Muscle of leg (tissue), 11 donors: Measurements from ENCODE around the gene C17orf107. TPM values are rescaled to one million over a fixed set of nuclear protein-coding genes. Genes with fewer than 3 reads are reported as not detected.
"Not testable (repeated sequence)": the region's sequence is repeated elsewhere in the genome, so short reads cannot be mapped to it uniquely, and the experiment has no call there.

ENCODE experiments used
- DNase-seq: peaks from one replicate; pipeline ENCODE4 v3.0.0; 2013
- H3K27ac ChIP-seq: one replicate; pipeline ENCODE4 v1.5.1; 2013; ENCODE audit warnings: mild to moderate bottlenecking, low read length, control low read depth
- H3K27me3 ChIP-seq: one replicate; pipeline ENCODE4 v1.6.1; 2013; ENCODE audit warnings: low read length; ENCODE audit not compliant: control insufficient read depth, insufficient read depth
- H3K36me3 ChIP-seq: one replicate; pipeline ENCODE4 v1.6.1; 2013; ENCODE audit warnings: low read length; ENCODE audit not compliant: control insufficient read depth, insufficient read depth
- H3K4me1 ChIP-seq: one replicate; pipeline ENCODE4 v1.6.1; 2013; ENCODE audit warnings: low read length; ENCODE audit not compliant: control insufficient read depth, insufficient read depth
- H3K4me3 ChIP-seq: one replicate; pipeline ENCODE4 v1.5.1; 2013; ENCODE audit warnings: low read length, control low read depth
- H3K9me3 ChIP-seq: replicated peaks from 2 replicates; pipeline ENCODE4 v1.6.1; 2013; ENCODE audit warnings: low read depth, low read length; ENCODE audit not compliant: control insufficient read depth
- WGBS: methylation state at CpG from one replicate; pipeline ENCODE4 v1.1.5; 2013; ENCODE audit warnings: missing lambda C conversion rate; ENCODE audit not compliant: insufficient coverage; 5-methylcytosine and 5-hydroxymethylcytosine counted together
- polyA plus RNA-seq, 8 donors: library from polyadenylated mRNA; unstranded; fragments of 120-200 nt; gene quantifications; one replicate each; pipeline versions ENCODE4 v1.2.1 to v1.2.3, GENCODE V29; 2013; ENCODE audit warnings: inconsistent platforms in 1 of 8, low replicate concordance in 1 of 8; ENCODE audit not compliant: insufficient read length in 8 of 8, insufficient read depth in 1 of 8
- total RNA-seq: library from RNA; stranded (reverse); fragments of 120-200 nt; gene quantifications from one replicate; pipeline ENCODE4 v1.2.4, GENCODE V29; 2013

The C17orf107 gene
- total and polyA plus RNA-seq, 9 donors = 0.80 to 3.1 (median 1.4) TPM

- WGBS = no CpG with 5 or more reads among the region's 1 CpG
- Histone ChIP-seq H3K4me1 (peaks cover 7% of the 10 kb centered on the region), H3K9me3 (no peaks in the 10 kb centered on the region), H3K27ac (no peak overlapping the region), H3K4me3 (no peak overlapping the region), H3K36me3 (no peaks in the 10 kb centered on the region), H3K27me3 (no peaks in the 10 kb centered on the region)
- peak; percentile 16 for DNase-seq
These were observed 14.7 kb downstream of the C17orf107 start for GRCh38 chr17:4913994-4914393.

GRCh38 chr17:4914551-4914950, 15.2 kb downstream of the C17orf107 start:
- not testable (repeated sequence) for H3K4me1 ChIP-seq, H3K9me3 ChIP-seq, H3K36me3 ChIP-seq, DNase-seq, H3K27ac ChIP-seq, H3K27me3 ChIP-seq, H3K4me3 ChIP-seq
- 100% methylated on average over 2 of the region's 4 CpGs for WGBS

- H3K36me3 ChIP-seq = no peaks in the 10 kb centered on the region
- no peak overlapping the region for H3K27ac ChIP-seq
- DNase-seq = no peak
- no peak overlapping the region for H3K4me3 ChIP-seq
- H3K4me1 ChIP-seq = no peaks in the 10 kb centered on the region
- H3K9me3 ChIP-seq = no peaks in the 10 kb centered on the region
- no peaks in the 10 kb centered on the region for H3K27me3 ChIP-seq
- whole genome bisulfite sequencing = 66% methylated on average over 5 of the region's 8 CpGs
These were observed 20.2 kb downstream of the C17orf107 start for GRCh38 chr17:4919511-4920047.

GRCh38 chr17:4920351-4921048, 21.2 kb downstream of the C17orf107 start:
- no peaks in the 10 kb centered on the region for H3K27me3 ChIP-seq
- no peak overlapping the region for H3K4me3 ChIP-seq
- 89% methylated on average over 4 of the region's 10 CpGs for WGBS
- no peaks in the 10 kb centered on the region for H3K4me1 ChIP-seq
- no peak for DNase-seq
- H3K36me3 ChIP-seq = no peaks in the 10 kb centered on the region
- no peak overlapping the region for H3K27ac ChIP-seq
- no peaks in the 10 kb centered on the region for H3K9me3 ChIP-seq

- DNase-seq = no peak
- Histone ChIP-seq H3K36me3 (no peaks in the 10 kb centered on the region), H3K27ac (no peak overlapping the region), H3K4me1 (no peaks in the 10 kb centered on the region), H3K27me3 (no peaks in the 10 kb centered on the region), H3K9me3 (no peaks in the 10 kb centered on the region), H3K4me3 (no peak overlapping the region)
- WGBS = no CpG with 5 or more reads among the region's 4 CpGs
These were observed 22.0 kb downstream of the C17orf107 start for GRCh38 chr17:4921320-4921719.

GRCh38 chr17:4926577-4927335, 27.4 kb downstream of the C17orf107 start:
- H3K27me3 ChIP-seq, H3K9me3 ChIP-seq, H3K27ac ChIP-seq, H3K4me1 ChIP-seq, H3K36me3 ChIP-seq, DNase-seq, H3K4me3 ChIP-seq: not testable (repeated sequence)
- WGBS = 85% methylated on average over 20 of the region's 24 CpGs

GRCh38 chr17:4928881-4929280, 29.5 kb downstream of the C17orf107 start:
- no peaks in the 10 kb centered on the region for H3K9me3 ChIP-seq
- no peaks in the 10 kb centered on the region for H3K36me3 ChIP-seq
- H3K27me3 ChIP-seq = no peaks in the 10 kb centered on the region
- H3K27ac ChIP-seq = no peak overlapping the region
- no peak for DNase-seq
- H3K4me1 ChIP-seq = peaks cover under 1% of the 10 kb centered on the region
- 96% methylated on average over 12 of the region's 18 CpGs for WGBS
- H3K4me3 ChIP-seq = no peak overlapping the region

GRCh38 chr17:4931963-4932362, 32.6 kb downstream of the C17orf107 start, which contains the start of gene GP1BA:
GP1BA (plus strand) TSS chr17:4932277; CDS start chr17:4932605, 328 bp downstream.
- peaks cover 14% of the 10 kb centered on the region for H3K36me3 ChIP-seq
- no peaks in the 10 kb centered on the region for H3K9me3 ChIP-seq
- no peak within 1 kb of the TSS for H3K4me3 ChIP-seq
- peaks cover 8% of the 10 kb centered on the region for H3K4me1 ChIP-seq
- no peak within 1 kb of the TSS for H3K27ac ChIP-seq
- no peaks in the 10 kb centered on the region for H3K27me3 ChIP-seq
- no peak for DNase-seq
- WGBS = 88% methylated on average over 5 of the region's 14 CpGs

GRCh38 chr17:4932756-4933155, 33.4 kb downstream of the C17orf107 start:
- Histone ChIP-seq H3K4me3 (no peak overlapping the region), H3K4me1 (peaks cover 8% of the 10 kb centered on the region), H3K9me3 (no peaks in the 10 kb centered on the region), H3K27ac (no peak overlapping the region), H3K27me3 (no peaks in the 10 kb centered on the region), H3K36me3 (peaks cover 22% of the 10 kb centered on the region)
- 91% methylated on average over 12 of the region's 12 CpGs for WGBS
- DNase-seq = no peak

GRCh38 chr17:4933646-4934045, 34.3 kb downstream of the C17orf107 start:
- H3K4me3 ChIP-seq = no peak overlapping the region
- H3K4me1 ChIP-seq = peaks cover 12% of the 10 kb centered on the region
- no peaks in the 10 kb centered on the region for H3K9me3 ChIP-seq
- no peak overlapping the region for H3K27ac ChIP-seq
- H3K36me3 ChIP-seq = peaks cover 31% of the 10 kb centered on the region
- DNase-seq = no peak
- WGBS = 91% methylated on average over 4 of the region's 16 CpGs
- no peaks in the 10 kb centered on the region for H3K27me3 ChIP-seq
